NCI-H345 (cell line): Measurements from ENCODE around the gene CELF4.

Experiments
- DNase-seq: peaks from one replicate; lab custom pipeline; 2025; lab: John Stamatoyannopoulos, UW

Gene CELF4

GRCh38 chr18:37414816-37415215 lies 150.8 kb downstream of the CELF4 start:
- no peak for DNase-seq

GRCh38 chr18:37412829-37413228 lies 152.8 kb downstream of the CELF4 start:
- DNase-seq = no peak

- DNase-seq = no peak
These were observed 153.3 kb downstream of the CELF4 start for GRCh38 chr18:37412333-37412732.

GRCh38 chr18:37409878-37410277 lies 155.7 kb downstream of the CELF4 start:
- DNase-seq = peak; percentile 77

- DNase-seq = no peak
These were observed 156.8 kb downstream of the CELF4 start for GRCh38 chr18:37408676-37409265.

- no peak for DNase-seq
These were observed 158.0 kb downstream of the CELF4 start for GRCh38 chr18:37407571-37407970.

GRCh38 chr18:37405772-37406171 lies 159.8 kb downstream of the CELF4 start:
- no peak for DNase-seq

GRCh38 chr18:37405229-37405628 lies 160.4 kb downstream of the CELF4 start:
- DNase-seq = no peak

GRCh38 chr18:37403788-37404187 lies 161.8 kb downstream of the CELF4 start:
- DNase-seq = no peak

GRCh38 chr18:37403100-37403781 lies 162.4 kb downstream of the CELF4 start:
- peak; percentile 84 for DNase-seq

- no peak for DNase-seq
These were observed 162.9 kb downstream of the CELF4 start for GRCh38 chr18:37402735-37403099.

GRCh38 chr18:37400802-37401201 lies 164.8 kb downstream of the CELF4 start:
- no peak for DNase-seq

- no peak for DNase-seq
These were observed 167.2 kb downstream of the CELF4 start for GRCh38 chr18:37398248-37398920.

GRCh38 chr18:37397814-37398213 lies 167.8 kb downstream of the CELF4 start:
- no peak for DNase-seq

- DNase-seq = no peak
These were observed 168.5 kb downstream of the CELF4 start for GRCh38 chr18:37396971-37397720.

- DNase-seq = no peak
These were observed 170.0 kb downstream of the CELF4 start for GRCh38 chr18:37395631-37396030.

- no peak for DNase-seq
These were observed 170.5 kb downstream of the CELF4 start for GRCh38 chr18:37395138-37395537.

GRCh38 chr18:37394610-37394965 lies 171.0 kb downstream of the CELF4 start:
- no peak for DNase-seq

- DNase-seq = peak; percentile 77
These were observed 171.5 kb downstream of the CELF4 start for GRCh38 chr18:37393945-37394609.

GRCh38 chr18:37393221-37393827 lies 172.3 kb downstream of the CELF4 start:
- DNase-seq = no peak

- DNase-seq = no peak
These were observed 172.9 kb downstream of the CELF4 start for GRCh38 chr18:37392648-37393047.
